ENCODE results near the gene CHMP4A.

CHMP4A gene

GRCh38 chr14:24195186-24196070 is 17.9 kb downstream of the CHMP4A start, which contains the start of gene TM9SF1:
TM9SF1 (minus strand) TSS chr14:24195441; CDS start chr14:24195019, 422 bp downstream.
- peak; percentile 82 for DNase-seq (ENCODE audit: low read depth)

- no peak for DNase-seq (ENCODE audit: low read depth)
These were observed 18.5 kb downstream of the CHMP4A start for GRCh38 chr14:24194873-24195185.

DNA sequence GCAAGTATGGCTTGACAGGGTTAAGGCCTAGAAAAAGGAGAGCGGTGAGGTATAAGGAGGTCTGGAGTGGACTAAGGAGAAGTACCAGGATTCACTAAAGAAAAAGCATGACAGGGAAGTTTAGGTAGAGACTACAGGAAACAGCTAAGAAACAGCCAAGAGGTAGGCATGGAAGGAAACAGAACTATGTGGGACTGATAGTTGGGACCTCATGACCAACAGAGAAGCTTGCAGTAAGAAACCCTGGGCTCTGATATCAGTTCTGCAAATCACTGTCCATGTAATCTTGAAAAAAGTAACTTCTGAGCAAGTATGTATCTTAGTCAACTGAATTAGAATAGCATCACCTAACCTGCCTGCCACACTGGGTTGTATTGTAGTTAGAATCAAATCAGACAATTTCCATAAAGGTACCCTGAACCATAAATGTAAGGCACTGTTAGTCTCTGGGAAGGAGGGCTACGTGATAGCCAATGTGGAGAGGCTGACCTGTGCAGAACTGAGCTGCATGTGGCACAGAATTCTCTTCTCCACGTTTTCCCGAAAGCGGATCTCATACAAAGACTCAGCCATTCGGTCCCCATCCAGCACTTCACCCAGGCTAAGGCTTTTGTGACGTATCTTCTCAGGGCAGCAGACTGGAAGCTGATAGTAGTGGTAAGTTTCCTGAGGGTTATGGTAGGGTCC is 19.0 kb downstream of the CHMP4A start:
- no peak for DNase-seq (ENCODE audit: low read depth)

DNA sequence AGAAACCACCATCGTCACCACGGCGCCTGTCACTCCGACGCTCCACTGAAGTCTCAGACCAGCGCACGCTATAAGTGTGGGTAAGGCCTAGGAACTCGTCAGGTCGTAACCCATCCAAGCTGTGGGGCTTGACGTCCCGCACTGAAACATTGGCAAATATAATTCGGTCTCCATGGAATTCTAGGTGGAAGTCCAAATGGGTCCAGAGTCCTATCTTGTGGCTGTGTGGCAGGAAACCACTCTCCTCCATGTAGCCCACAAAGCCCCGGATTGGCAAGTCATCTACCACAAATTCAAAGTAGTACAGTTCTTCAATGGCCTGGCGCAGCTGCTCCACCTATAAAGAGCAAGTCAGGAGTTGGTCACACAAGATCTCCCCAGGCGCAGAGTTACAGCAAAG is 20.4 kb downstream of the CHMP4A start:
- no peak for DNase-seq (ENCODE audit: low read depth)

DNA sequence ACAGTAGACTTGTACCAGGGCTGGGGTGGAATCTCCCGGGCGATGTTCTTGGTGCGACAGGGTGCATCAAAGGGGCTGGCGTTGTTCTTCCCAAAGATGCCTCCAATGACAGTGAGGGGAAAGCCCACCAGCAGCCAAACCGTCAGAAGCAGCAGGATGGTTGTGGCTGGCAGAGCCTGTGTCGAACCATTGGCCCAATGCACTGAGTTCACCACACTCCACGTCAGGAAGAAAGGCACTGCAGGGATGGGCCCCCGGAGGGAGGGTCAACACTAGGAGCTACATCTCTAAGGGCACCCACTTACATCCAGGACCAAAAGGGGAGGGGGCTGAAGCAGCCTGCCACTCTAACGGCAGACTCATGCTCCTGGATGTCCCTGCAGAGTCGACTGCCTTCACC is 22.9 kb downstream of the CHMP4A start:
- no peak for DNase-seq (ENCODE audit: low read depth)

- no peak for DNase-seq (ENCODE audit: low read depth)
These were observed 23.8 kb downstream of the CHMP4A start for GRCh38 chr14:24189460-24189859.

GRCh38 chr14:24189059-24189375 is 24.3 kb downstream of the CHMP4A start:
- DNase-seq (ENCODE audit: low read depth) = no peak

- DNase-seq (ENCODE audit: low read depth) = peak; percentile 94
These were observed 24.8 kb downstream of the CHMP4A start, which contains the start of gene IPO4 for GRCh38 chr14:24188251-24189058. IPO4 (minus strand) TSS chr14:24188816; CDS start chr14:24188787, 29 bp downstream.

DNA sequence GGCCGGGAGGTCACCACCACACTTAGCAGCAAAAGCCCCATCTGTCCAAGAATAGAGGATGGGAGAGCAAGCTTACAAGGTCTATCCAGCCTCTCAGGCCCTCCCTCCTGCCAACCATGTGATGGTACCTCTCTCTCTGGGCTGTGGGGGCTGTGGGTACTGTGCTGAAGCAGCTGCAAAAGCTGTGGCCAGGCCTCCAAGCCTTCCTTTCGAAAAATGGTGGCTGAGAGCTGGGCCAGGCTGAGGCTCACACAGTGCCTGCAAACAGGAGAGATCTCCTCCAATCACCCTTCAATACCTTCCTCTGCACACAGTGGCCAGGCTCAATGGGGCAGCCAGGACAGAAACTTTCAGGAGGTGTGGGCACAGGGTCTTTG is 25.8 kb downstream of the CHMP4A start:
- DNase-seq (ENCODE audit: low read depth) = no peak

DNA sequence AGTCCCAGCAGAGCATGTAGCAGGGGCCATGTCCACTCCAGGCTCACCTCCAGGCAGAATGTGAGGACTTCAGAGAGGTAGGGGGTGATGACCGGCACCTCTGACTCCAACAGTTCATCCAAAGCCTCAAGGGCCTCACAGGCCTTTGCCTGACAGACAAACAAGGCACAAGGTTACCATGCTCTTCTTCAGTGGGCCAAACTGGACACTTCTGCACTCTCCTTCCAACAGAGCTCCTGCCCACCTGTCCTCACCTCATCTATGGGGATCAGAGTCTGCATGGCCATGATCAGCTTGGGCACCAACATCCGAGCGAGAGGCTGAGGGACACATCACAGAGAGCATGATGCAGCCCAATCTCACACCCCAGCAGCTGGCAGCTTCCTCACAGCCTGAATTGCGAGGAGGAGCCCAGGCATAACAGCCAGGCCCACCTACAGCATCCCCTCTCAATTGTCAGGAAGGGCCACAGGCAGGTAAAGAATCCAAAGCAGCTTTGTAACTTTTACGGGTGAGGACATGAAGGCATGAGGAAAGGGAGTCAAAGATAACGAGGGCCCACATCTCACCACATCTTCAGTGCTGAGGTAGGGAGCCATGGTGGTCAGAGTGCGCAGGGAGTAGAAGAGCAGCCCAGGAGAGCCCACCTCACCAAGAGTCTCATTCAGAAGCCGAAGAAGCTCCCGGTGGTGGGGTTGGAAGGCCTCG is 26.3 kb downstream of the CHMP4A start:
- DNase-seq (ENCODE audit: low read depth) = no peak

DNA sequence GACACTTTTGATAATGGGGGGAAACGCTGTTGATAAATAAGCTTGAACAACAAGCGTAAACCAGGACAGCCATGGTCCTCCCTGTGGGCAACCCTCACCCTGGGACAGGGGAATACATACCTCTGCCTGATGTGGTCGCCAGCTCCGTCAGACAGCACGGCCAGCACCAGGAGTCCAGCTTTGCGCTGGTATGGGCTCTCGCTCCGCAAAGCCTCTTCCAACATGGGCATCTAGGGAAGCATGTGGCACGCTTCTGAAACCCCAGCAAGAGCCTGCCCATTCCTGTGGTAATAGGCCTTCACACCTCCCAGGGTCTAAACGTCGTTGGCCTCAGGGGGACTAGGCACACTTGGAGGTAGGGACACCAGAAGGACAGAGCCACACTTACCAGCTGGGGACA is 27.5 kb downstream of the CHMP4A start:
- DNase-seq (ENCODE audit: low read depth) = no peak

DNA sequence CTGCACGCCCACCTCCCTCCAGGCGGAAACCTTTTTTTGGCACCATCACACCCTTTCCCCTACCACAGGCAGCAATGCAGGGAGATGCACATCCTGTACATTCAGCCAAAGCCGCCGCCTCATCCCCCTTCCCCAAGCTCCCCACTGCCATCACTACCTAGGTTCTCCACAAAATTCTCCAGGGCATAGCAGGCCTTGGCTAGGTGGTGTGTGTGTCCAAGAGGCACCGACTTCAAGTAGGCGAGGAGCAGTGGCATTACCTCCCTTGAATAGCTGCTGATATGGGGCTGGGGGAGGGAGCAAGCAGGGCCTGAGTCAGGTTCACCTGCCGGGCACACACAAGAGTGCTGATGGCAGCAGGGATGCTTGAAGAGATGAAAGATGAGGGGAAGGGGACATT is 28.3 kb downstream of the CHMP4A start:
- DNase-seq (ENCODE audit: low read depth) = no peak

DNA sequence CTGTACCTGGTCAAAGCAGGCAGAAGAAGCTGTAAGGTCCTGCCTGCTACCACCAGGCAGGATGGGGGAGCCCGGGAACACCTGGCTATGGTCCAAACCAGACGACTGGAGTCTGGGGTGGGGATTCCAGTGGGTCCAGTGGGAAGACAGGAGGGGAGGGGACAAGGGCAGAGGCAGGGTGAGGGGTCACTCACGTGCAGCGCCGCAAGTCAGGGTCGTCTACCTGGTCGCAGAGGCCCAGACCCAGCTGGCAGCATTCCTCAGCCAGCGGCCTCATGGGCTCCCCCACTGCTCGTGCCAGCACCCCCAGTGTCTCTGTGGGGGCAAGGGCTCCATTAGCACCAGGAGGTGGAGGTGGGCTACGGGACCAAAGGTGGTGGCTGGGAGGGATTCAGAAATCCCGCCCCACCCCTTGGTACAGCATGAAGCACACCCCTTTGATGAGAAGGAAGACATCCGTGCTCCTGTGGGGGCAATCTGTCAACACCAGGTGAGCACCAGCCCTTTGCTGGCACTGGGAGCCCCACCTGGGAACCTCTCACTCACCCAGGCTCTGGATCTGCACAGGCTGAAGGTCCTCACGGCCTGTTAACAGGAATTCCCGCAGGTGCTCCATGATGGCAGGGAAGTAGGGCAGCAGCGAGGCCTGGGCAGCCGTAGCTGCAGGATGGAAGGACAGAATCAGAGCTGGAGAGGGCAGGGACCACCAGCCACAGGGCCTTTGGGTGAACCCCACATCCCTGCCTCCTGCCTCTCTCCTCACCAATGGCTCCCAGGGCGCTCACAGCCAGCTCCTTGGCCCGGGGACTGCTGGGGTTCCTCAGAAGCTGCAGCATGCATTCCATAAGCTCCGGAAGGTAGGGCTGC is 29.0 kb downstream of the CHMP4A start:
- no peak for DNase-seq (ENCODE audit: low read depth)

GRCh38 chr14:24183014-24183481 is 30.2 kb downstream of the CHMP4A start:
- DNase-seq (ENCODE audit: low read depth) = no peak

DNA sequence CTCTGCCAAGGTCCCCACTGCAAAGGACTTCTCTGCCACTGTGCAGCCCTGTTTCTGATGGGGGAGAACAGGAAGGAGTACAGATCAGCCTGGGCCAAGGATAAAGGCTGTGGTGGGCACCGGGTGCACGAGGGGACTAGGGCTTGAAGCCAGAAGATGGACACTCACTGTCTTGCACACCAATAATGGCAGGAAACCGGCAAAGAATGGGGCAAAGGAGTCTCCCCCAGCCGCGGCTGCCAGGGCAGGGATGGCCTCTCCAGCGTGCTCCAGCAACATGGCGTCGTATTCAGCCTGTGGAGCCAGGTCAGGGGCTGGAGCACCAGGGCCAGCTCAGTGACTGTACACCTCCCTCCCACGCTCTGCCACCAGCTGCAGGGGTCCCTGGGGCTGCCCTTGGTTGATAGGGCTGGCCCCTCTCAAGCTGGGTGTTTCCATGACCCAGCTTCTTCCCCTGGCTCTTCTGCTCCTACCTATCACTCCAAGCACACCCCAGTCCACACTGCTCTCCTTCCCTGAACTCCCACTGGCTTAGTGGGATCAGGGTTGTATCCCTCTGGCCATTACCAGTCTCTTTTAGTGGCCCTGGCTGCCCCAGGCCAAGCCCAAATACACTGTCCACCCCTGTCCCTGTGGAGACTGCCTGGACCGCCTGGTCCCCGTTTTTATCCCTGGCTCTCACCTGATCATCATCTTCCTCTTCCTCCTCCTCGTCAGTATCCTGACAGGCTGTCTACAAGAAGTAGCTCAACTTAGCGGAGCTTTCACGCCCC is 31.0 kb downstream of the CHMP4A start:
- no peak for DNase-seq (ENCODE audit: low read depth)

DNA sequence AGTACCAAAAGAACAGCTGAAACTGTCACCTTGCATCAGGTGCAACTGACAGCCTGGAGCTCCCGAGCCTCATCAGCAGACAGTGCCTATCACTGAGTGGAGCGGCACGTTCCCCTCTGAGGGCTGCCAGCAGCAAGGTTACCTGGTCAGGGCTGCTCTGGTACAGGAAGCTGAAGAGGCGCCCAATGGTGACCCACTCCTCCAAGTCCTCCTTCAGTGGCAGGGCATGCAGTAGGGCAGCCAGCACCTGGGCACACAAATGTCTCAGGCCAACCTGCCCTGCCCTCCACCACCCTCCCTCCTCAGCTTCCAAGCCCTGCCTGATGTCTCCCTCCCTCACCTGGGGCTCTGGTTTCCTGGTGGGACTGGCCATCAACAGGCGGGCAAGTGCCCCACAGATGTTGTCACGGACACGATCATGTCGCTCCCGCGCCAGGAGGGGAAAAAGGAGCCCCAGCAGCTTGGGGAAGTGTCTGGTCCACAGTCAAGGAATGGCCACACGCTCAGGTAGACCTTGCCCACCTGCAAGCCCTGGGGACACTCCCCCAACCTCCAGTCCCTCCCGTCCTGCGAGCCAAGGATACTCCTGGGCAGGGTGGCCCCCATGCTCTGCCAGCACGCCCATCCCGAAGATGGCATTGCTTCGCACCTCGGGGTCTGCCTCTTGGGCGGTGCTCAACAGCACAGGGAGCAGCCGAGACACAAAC is 31.8 kb downstream of the CHMP4A start:
- no peak for DNase-seq (ENCODE audit: low read depth)

DNA sequence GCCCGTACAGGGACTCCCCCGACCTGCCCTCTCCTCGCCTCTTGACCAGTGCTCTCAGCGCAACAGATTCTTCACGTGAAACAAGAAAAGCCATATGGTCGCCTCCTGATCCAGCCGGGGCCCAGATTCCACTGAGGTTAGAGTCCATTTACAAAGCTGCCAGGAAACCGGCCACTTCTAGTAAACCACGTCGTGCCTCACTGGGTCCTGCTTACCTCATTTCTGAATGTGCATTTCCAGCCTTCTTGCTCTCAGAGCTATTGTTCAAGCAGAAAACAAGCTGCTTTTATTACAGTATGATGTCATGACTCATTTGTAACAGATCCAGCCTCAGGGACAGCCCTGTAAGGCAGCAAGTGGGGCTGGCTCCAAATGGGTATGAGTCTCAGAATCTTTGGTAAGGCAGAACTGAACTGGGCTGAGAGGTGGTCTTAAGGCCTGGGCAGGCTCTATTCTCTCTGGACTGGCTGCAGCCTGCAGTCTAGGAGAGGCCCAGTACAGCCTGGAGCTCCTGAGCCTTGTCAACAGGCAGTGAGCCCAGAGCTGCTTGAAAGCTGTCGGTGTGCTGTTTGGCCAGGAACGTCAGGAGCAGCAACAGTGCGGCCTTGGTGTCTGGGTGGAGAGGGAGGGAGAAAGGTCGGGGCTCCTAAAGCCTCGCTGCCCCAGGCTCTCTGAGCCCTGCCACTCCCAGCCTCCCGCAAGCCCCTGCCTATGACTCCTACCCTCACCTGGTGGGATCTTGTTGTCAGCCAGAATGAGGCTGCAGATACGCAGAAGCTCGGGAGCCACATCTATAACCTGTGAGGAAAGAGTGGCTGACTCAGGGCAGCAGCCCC is 33.1 kb downstream of the CHMP4A start:
- no peak for DNase-seq (ENCODE audit: low read depth)

GRCh38 chr14:24179294-24179960 is 33.9 kb downstream of the CHMP4A start:
- no peak for DNase-seq (ENCODE audit: low read depth)
